K562 (cell line): ENCODE measurements around the gene DGCR8. TPM values are rescaled to one million over a fixed set of nuclear protein-coding genes. Genes with fewer than 3 reads are reported as not detected.

Experiments used
- FOXK2 ChIP-seq, 2 experiments: fragments of 450-650 bp; IDR thresholded peaks in 1 of 2; conservative IDR thresholded peaks in 1 of 2; 2 replicates each; pipeline ENCODE4 v1.6.1; 2016; ENCODE audit warnings: low read depth in 2 of 2, mild to moderate bottlenecking in 1 of 2
- GTF2F1 ChIP-seq: IDR thresholded peaks from 2 replicates; pipeline ENCODE4 v1.6.1; 2011; ENCODE audit warnings: low read depth, low read length, improper control_type of control experiment
- HCFC1 ChIP-seq: IDR thresholded peaks from 2 replicates; pipeline ENCODE4 v1.6.1; 2012; ENCODE audit warnings: low read depth, low read length, improper control_type of control experiment
- NR1H2 ChIP-seq: sonication (generic); formaldehyde crosslinking; IDR thresholded peaks from 2 replicates; pipeline ENCODE4 v1.4.0; 2020; ENCODE audit warnings: mild to moderate bottlenecking, missing genetic modification reagents
- OTX1 ChIP-seq: fragments of 450-650 bp; formaldehyde crosslinking; IDR thresholded peaks from 2 replicates; pipeline ENCODE4 v1.4.0; 2022; ENCODE audit warnings: mild to moderate bottlenecking
- SIN3B ChIP-seq: fragments of 450-650 bp; IDR thresholded peaks from 2 replicates; pipeline ENCODE4 v1.6.1; 2017; ENCODE audit warnings: low read depth, mild to moderate bottlenecking, moderate library complexity
- TAF9B ChIP-seq: fragments of 450-650 bp; IDR thresholded peaks from 2 replicates; pipeline ENCODE4 v1.6.1; 2018; ENCODE audit warnings: mild to moderate bottlenecking; ENCODE audit not compliant: partially characterized antibody
- TGIF2 ChIP-seq: sonication (generic); formaldehyde crosslinking; IDR thresholded peaks from 2 replicates; pipeline ENCODE4 v1.8.1; 2022; ENCODE audit warnings: mild to moderate bottlenecking, missing genetic modification reagents, moderate library complexity
- TRIM24 ChIP-seq, 2 experiments: fragments of 450-650 bp; IDR thresholded peaks; 2 replicates each; pipeline ENCODE4 v1.6.1; 2016
- ZNF3 ChIP-seq: fragments of 250-450 bp; sonication (Bioruptor Pico); IDR thresholded peaks from 2 replicates; pipeline ENCODE4 v1.5.0; 2021; ENCODE audit warnings: mild to moderate bottlenecking, moderate library complexity
- ZNF507 ChIP-seq: conservative IDR thresholded peaks from 2 replicates; pipeline ENCODE4 v1.6.1; 2017; ENCODE audit warnings: missing genetic modification characterization, missing compliant biosample characterization
- polyA plus RNA-seq, 8 experiments: library from polyadenylated mRNA; depleted of rRNA in 4 of 8; stranded (reverse) in 5 of 8; unstranded in 3 of 8; fragments of >200 nt; fragmentation: Nextera tagmentation in 2 of 8; fragmentation: Illumina TruSeq in 1 of 8; extraction: Ambion mirVana in 2 of 8; extraction: Trizol in 1 of 8; gene quantifications; 2 replicates each; pipeline versions ENCODE4 v1.2.1 to v1.2.3, GENCODE V29; 2011 to 2014; ENCODE audit warnings: inconsistent platforms in 1 of 8, missing spikeins in 1 of 8
- total RNA-seq, 7 experiments: library from RNA; depleted of rRNA in 6 of 7; stranded (reverse); fragments of >200 nt in 6 of 7; fragmentation: Illumina TruSeq in 2 of 7; extraction: Trizol in 2 of 7; gene quantifications; 2 replicates each; pipeline versions ENCODE4 v1.2.1 to v1.2.3, GENCODE V29; 2011 to 2021; ENCODE audit warnings: low replicate concordance in 1 of 7
- TF ChIP-seq, protein P1 (sequence below): IDR thresholded peaks from 3 replicates; pipeline ENCODE4 v1.6.1; 2011; ENCODE audit warnings: borderline replicate concordance, mild to moderate bottlenecking; ENCODE audit not compliant: insufficient read length, insufficient read depth

The DGCR8 gene
- total and polyA plus RNA-seq, 9 of the 15 experiments (the other 6 are each of a cell fraction or from before 2014, with no cell fraction given) = 5.9 to 144 (median 80.1) TPM

DNA sequence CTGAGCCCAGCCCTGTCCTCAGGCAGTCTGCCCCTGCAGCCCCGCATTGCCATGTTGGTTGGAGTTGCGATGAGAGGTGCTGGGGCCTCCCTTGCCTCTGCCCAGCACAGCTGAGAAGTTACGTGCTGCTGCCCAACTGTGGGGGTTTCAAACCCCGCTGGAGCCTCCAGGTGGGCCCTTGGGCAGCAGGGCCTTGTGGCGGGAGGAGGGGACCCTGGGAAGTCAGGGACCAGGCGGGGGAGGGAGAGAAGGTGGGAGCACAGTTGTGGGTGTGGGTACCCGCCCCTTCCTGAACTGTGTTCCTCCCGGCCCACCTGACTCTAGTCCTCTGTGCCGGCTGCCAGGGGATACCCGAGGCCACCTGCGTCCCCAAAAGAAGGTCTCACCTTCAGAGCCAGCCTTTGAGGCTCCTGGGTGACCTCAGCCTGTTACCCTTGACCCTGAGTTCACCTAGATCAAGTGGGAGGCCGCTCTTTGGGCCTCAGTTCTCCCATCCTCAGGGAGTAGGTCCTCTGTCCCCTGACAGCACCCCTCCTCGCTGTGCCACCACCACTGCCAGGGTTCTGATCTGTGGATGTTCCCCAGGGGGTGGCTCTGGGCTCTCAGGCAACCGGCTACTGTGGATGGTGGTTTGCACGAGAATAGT is 78.5 kb downstream of the DGCR8 start (continued):
- no peak for TF ChIP-seq SIN3B
- no peak for TF ChIP-seq HCFC1
- TF ChIP-seq GTF2F1 = no peak
- TF ChIP-seq TAF9B = no peak
- no peak for TF ChIP-seq OTX1 (CRISPR knock-in tag)
- TF ChIP-seq FOXK2 (conservative IDR thresholded peaks at IDR 0.05 in 1 of 2, IDR thresholded peaks at IDR 0.05 in 1 of 2; ENCODE audit: low read depth in 2 of 2) = no peak
- no peak for TF ChIP-seq ZNF3 (CRISPR knock-in tag)
- TF ChIP-seq TGIF2 = no peak
- no peak for TF ChIP-seq ZNF507
- TF ChIP-seq TRIM24 (IDR thresholded peaks at IDR 0.05) = no peak
- TF ChIP-seq, protein P1, sequence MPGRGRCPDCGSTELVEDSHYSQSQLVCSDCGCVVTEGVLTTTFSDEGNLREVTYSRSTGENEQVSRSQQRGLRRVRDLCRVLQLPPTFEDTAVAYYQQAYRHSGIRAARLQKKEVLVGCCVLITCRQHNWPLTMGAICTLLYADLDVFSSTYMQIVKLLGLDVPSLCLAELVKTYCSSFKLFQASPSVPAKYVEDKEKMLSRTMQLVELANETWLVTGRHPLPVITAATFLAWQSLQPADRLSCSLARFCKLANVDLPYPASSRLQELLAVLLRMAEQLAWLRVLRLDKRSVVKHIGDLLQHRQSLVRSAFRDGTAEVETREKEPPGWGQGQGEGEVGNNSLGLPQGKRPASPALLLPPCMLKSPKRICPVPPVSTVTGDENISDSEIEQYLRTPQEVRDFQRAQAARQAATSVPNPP = no peak
- TF ChIP-seq NR1H2 (CRISPR knock-in tag) = no peak
